Effector memory CD8-positive, alpha-beta T cell (primary cell): ENCODE measurements around the gene SAMD3.

Experiments
- ATAC-seq: fragments of 150-1000 bp; cut with Tn5 transposase; replicated peaks from 2 replicates; pipeline ENCODE4 v1.10.0; 2021; ENCODE audit warnings: mild to moderate bottlenecking, moderate library complexity
- DNase-seq, 3 experiments: peaks; one replicate each; pipeline ENCODE4 v3.0.0; 2021
- H3K27ac Mint-ChIP-seq, 2 donors: one replicate each; pipeline ENCODE4 v1.8.0; 2022; ENCODE audit warnings: mild to moderate bottlenecking in 2 of 2, mixed read lengths in 2 of 2, moderate library complexity in 2 of 2
- H3K27me3 Mint-ChIP-seq, 2 donors: one replicate each; pipeline ENCODE4 v1.8.0; 2022; ENCODE audit warnings: mixed read lengths in 2 of 2
- H3K36me3 Mint-ChIP-seq: one replicate; pipeline ENCODE4 v1.8.0; 2022; ENCODE audit warnings: mild to moderate bottlenecking, moderate library complexity, mixed read lengths; ENCODE audit not compliant: insufficient read depth
- H3K4me1 Mint-ChIP-seq, 2 donors: one replicate each; pipeline ENCODE4 v1.8.0; 2022; ENCODE audit warnings: low read depth in 2 of 2, mixed read lengths in 2 of 2
- H3K4me3 Mint-ChIP-seq, 2 donors: one replicate each; pipeline ENCODE4 v1.8.0; 2022; ENCODE audit warnings: mild to moderate bottlenecking in 2 of 2, mixed read lengths in 2 of 2, moderate library complexity in 2 of 2
- H3K9me3 Mint-ChIP-seq, 2 donors: one replicate each; pipeline ENCODE4 v1.8.0; 2022; ENCODE audit warnings: mixed read lengths in 2 of 2

Gene SAMD3

GRCh38 chr6:130099119-130099518 lies 123.6 kb downstream of the SAMD3 start:
- ATAC-seq = no peak
- Mint-ChIP-seq H3K4me3 (no peak overlapping the region), H3K9me3 (no peaks in the 10 kb centered on the region), H3K36me3 (peaks cover 33% of the 10 kb centered on the region), H3K27me3 (no peaks in the 10 kb centered on the region), H3K27ac (no peak overlapping the region), H3K4me1 (peaks cover 7 to 17% of the 10 kb centered on the region in 2 donors)
- no peak for DNase-seq

GRCh38 chr6:130098317-130098716 lies 124.4 kb downstream of the SAMD3 start:
- H3K4me1 Mint-ChIP-seq = peaks cover 7 to 13% of the 10 kb centered on the region in 2 donors
- no peak for DNase-seq
- no peaks in the 10 kb centered on the region for H3K27me3 Mint-ChIP-seq
- no peak overlapping the region for H3K4me3 Mint-ChIP-seq
- H3K36me3 Mint-ChIP-seq = peaks cover 37% of the 10 kb centered on the region
- H3K9me3 Mint-ChIP-seq = no peaks in the 10 kb centered on the region
- no peak for ATAC-seq
- peak overlapping the region in 1 of 2 donors; percentile 36 for H3K27ac Mint-ChIP-seq
